BE2C (cell line): ENCODE data around the gene B3GALT6.

Experiments
- DNase-seq: peaks from one replicate; pipeline ENCODE4 v3.0.0-alpha.2; 2020
- H3K27me3 ChIP-seq: fragments of 250-450 bp; sonication (Bioruptor Pico); 2 replicates; pipeline ENCODE4 v1.5.1; 2020; ENCODE audit warnings: mild to moderate bottlenecking
- H3K36me3 ChIP-seq: fragments of 250-450 bp; sonication (Bioruptor Pico); 2 replicates; pipeline ENCODE4 v1.5.1; 2020; ENCODE audit warnings: mild to moderate bottlenecking
- H3K4me1 ChIP-seq: fragments of 250-450 bp; sonication (Bioruptor Pico); 2 replicates; pipeline ENCODE4 v1.5.1; 2020
- H3K4me3 ChIP-seq: 2 replicates; pipeline ENCODE4 v1.5.1; 2011; ENCODE audit warnings: low read depth, low read length
- H3K9me3 ChIP-seq: fragments of 250-450 bp; sonication (Bioruptor Pico); 2 replicates; pipeline ENCODE4 v1.5.1; 2020
- CTCF ChIP-seq: IDR thresholded peaks from 2 replicates; pipeline ENCODE4 v1.5.1; 2012; ENCODE audit warnings: mild to moderate bottlenecking, low read depth, low read length

Gene B3GALT6

GRCh38 chr1:1274931-1275431, 42.9 kb downstream of the B3GALT6 start:
- Histone ChIP-seq H3K4me1 (no peaks in the 10 kb centered on the region), H3K27me3 (no peaks in the 10 kb centered on the region), H3K9me3 (no peaks in the 10 kb centered on the region), H3K4me3 (no peak overlapping the region), H3K36me3 (peaks cover 9% of the 10 kb centered on the region)
- no peak for TF ChIP-seq CTCF
- DNase-seq, result no peak

- H3K4me3 ChIP-seq, result no peak overlapping the region
- DNase-seq, result no peak
- no peaks in the 10 kb centered on the region for H3K27me3 ChIP-seq
- no peaks in the 10 kb centered on the region for H3K9me3 ChIP-seq
- TF ChIP-seq CTCF, result no peak
- H3K4me1 ChIP-seq, result no peaks in the 10 kb centered on the region
- peaks cover 8% of the 10 kb centered on the region for H3K36me3 ChIP-seq
Observed at GRCh38 chr1:1275836-1276235, 43.8 kb downstream of the B3GALT6 start.

GRCh38 chr1:1278620-1279019, 46.6 kb downstream of the B3GALT6 start:
- no peak overlapping the region for H3K4me3 ChIP-seq
- no peaks in the 10 kb centered on the region for H3K36me3 ChIP-seq
- TF ChIP-seq CTCF, result no peak
- peaks cover 3% of the 10 kb centered on the region for H3K4me1 ChIP-seq
- no peaks in the 10 kb centered on the region for H3K27me3 ChIP-seq
- no peaks in the 10 kb centered on the region for H3K9me3 ChIP-seq
- no peak for DNase-seq

GRCh38 chr1:1279028-1279427, 47.0 kb downstream of the B3GALT6 start:
- no peak for TF ChIP-seq CTCF
- no peaks in the 10 kb centered on the region for H3K9me3 ChIP-seq
- no peaks in the 10 kb centered on the region for H3K36me3 ChIP-seq
- H3K4me1 ChIP-seq, result peaks cover 3% of the 10 kb centered on the region
- DNase-seq, result no peak
- H3K27me3 ChIP-seq, result no peaks in the 10 kb centered on the region
- H3K4me3 ChIP-seq, result no peak overlapping the region

GRCh38 chr1:1280782-1281481, 48.9 kb downstream of the B3GALT6 start:
- peaks cover 3% of the 10 kb centered on the region for H3K4me1 ChIP-seq
- H3K9me3 ChIP-seq, result no peaks in the 10 kb centered on the region
- H3K4me3 ChIP-seq, result no peak overlapping the region
- no peak for TF ChIP-seq CTCF
- no peaks in the 10 kb centered on the region for H3K27me3 ChIP-seq
- no peak for DNase-seq
- H3K36me3 ChIP-seq, result no peaks in the 10 kb centered on the region

- no peak overlapping the region for H3K4me3 ChIP-seq
- H3K27me3 ChIP-seq, result no peaks in the 10 kb centered on the region
- no peak for TF ChIP-seq CTCF
- H3K4me1 ChIP-seq, result peaks cover 3% of the 10 kb centered on the region
- DNase-seq, result no peak
- H3K36me3 ChIP-seq, result no peaks in the 10 kb centered on the region
- H3K9me3 ChIP-seq, result no peaks in the 10 kb centered on the region
Observed at GRCh38 chr1:1281533-1282321, 49.7 kb downstream of the B3GALT6 start.
